ENCODE data around the gene HOXB9. TPM values are rescaled to one million over a fixed set of nuclear protein-coding genes. Genes with fewer than 3 reads are reported as not detected.

HOXB9 gene
- total RNA-seq, 6 experiments from 2014 or later, result not detected

GRCh38 chr17:48649741-48650140, 23.6 kb upstream of the HOXB9 start:
- no peak for TF ChIP-seq CTCF (IDR thresholded peaks at IDR 0.05)
- H3K27me3 Mint-ChIP-seq (ENCODE audit: insufficient read depth), result peaks cover 49% of the 10 kb centered on the region
- DNase-seq, result no peak
- H3K9me3 Mint-ChIP-seq, result no peaks in the 10 kb centered on the region
- H3K4me3 Mint-ChIP-seq, result no peak overlapping the region
- peaks cover 6% of the 10 kb centered on the region; the same call in 1 of the 2 replicates for H3K4me1 Mint-ChIP-seq (ENCODE audit: low read depth)
- no peak overlapping the region for H3K27ac Mint-ChIP-seq
- no peaks in the 10 kb centered on the region for H3K36me3 Mint-ChIP-seq (ENCODE audit: low read depth)

- no peak for TF ChIP-seq CTCF (IDR thresholded peaks at IDR 0.05)
- Mint-ChIP-seq H3K4me3 (no peak overlapping the region), H3K27me3 (ENCODE audit: insufficient read depth) (peaks cover 67% of the 10 kb centered on the region), H3K4me1 (ENCODE audit: low read depth) (peaks cover 6% of the 10 kb centered on the region; the same call in 1 of the 2 replicates), H3K9me3 (no peaks in the 10 kb centered on the region), H3K27ac (no peak overlapping the region), H3K36me3 (ENCODE audit: low read depth) (no peaks in the 10 kb centered on the region)
- no peak for DNase-seq
Measured at GRCh38 chr17:48647963-48648245, 21.7 kb upstream of the HOXB9 start.

GRCh38 chr17:48647103-48647962, 21.2 kb upstream of the HOXB9 start:
- Mint-ChIP-seq H3K27me3 (ENCODE audit: insufficient read depth) (peaks cover 70% of the 10 kb centered on the region), H3K27ac (no peak overlapping the region), H3K4me3 (peak overlapping the region; percentile 71; the same call in 1 of the 2 replicates), H3K9me3 (no peaks in the 10 kb centered on the region), H3K36me3 (ENCODE audit: low read depth) (no peaks in the 10 kb centered on the region), H3K4me1 (ENCODE audit: low read depth) (peaks cover 6% of the 10 kb centered on the region; the same call in 1 of the 2 replicates)
- no peak for DNase-seq
- TF ChIP-seq CTCF (IDR thresholded peaks at IDR 0.05), result no peak

- H3K27me3 Mint-ChIP-seq (ENCODE audit: insufficient read depth), result peaks cover 71% of the 10 kb centered on the region
- DNase-seq, result no peak
- no peak for TF ChIP-seq CTCF (IDR thresholded peaks at IDR 0.05)
- H3K4me1 Mint-ChIP-seq (ENCODE audit: low read depth), result peaks cover 6% of the 10 kb centered on the region; the same call in 1 of the 2 replicates
- H3K36me3 Mint-ChIP-seq (ENCODE audit: low read depth), result no peaks in the 10 kb centered on the region
- H3K9me3 Mint-ChIP-seq, result no peaks in the 10 kb centered on the region
- H3K4me3 Mint-ChIP-seq, result peak overlapping the region; percentile 71; the same call in 1 of the 2 replicates
- no peak overlapping the region for H3K27ac Mint-ChIP-seq
Measured at GRCh38 chr17:48646183-48647102, 20.3 kb upstream of the HOXB9 start.

- Mint-ChIP-seq H3K27me3 (ENCODE audit: insufficient read depth) (peaks cover 76% of the 10 kb centered on the region), H3K36me3 (ENCODE audit: low read depth) (no peaks in the 10 kb centered on the region), H3K4me1 (ENCODE audit: low read depth) (peaks cover 6% of the 10 kb centered on the region; the same call in 1 of the 2 replicates), H3K27ac (no peak overlapping the region), H3K4me3 (no peak overlapping the region), H3K9me3 (no peaks in the 10 kb centered on the region)
- DNase-seq, result no peak
- no peak for TF ChIP-seq CTCF (IDR thresholded peaks at IDR 0.05)
Measured at GRCh38 chr17:48645639-48646182, 19.6 kb upstream of the HOXB9 start.
